Cortex of kidney (tissue), 1 donor: ENCODE measurements around the gene CMTM7.
"Not testable (repeated sequence)": the region's sequence is repeated elsewhere in the genome, so short reads cannot be mapped to it uniquely, and the experiment has no call there.

ENCODE experiments used
- DNase-seq: peaks from one replicate; lab custom pipeline; 2025; lab: John Stamatoyannopoulos, UW

The CMTM7 gene

DNA sequence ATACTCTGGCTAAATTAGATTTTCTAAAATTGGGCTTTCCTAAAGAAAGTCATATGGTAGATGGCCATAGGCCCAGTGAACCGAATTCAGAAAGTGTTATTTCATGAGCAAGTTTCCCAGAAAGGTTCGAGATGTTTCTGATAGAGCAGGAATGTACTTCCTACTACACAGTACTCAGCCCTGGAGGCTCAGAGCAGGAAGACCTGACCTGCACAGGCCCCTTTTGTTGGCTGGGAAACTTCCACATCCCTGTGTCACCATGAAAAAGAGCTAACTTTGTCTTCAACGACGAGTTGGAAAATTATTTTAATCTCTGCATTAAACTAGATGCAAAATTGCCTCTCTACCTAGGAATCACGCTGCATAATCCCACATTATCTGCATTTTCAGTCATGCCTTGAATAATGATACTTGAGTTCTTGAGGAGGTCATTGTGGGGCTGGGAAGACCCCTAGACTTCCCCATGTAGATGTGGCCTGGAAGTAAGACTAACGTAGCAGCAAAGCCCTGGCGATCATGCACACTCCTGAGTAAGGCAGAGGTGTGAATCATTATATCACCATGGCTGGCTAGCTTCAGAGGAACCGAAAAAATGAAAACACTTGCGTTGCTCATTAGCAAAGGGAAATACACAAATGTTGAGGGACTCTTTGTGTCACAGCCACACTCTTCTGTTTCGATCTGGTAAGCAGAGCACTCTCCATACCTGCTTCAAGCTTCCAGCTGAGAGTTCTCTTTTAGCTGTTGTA lies 47.1 kb downstream of the CMTM7 start:
- DNase-seq: no peak

- DNase-seq: not testable (repeated sequence)
Observed at GRCh38 chr3:32439421-32439820, 47.8 kb downstream of the CMTM7 start.

- DNase-seq: no peak
Observed at GRCh38 chr3:32440611-32441350, 49.1 kb downstream of the CMTM7 start.

- DNase-seq: no peak
Observed at GRCh38 chr3:32442766-32443165, 51.1 kb downstream of the CMTM7 start.

- no peak for DNase-seq
Observed at GRCh38 chr3:32443478-32443877, 51.8 kb downstream of the CMTM7 start.

GRCh38 chr3:32447865-32448400 lies 56.3 kb downstream of the CMTM7 start:
- DNase-seq: no peak

- no peak for DNase-seq
Observed at GRCh38 chr3:32448686-32449474, 57.2 kb downstream of the CMTM7 start.

DNA sequence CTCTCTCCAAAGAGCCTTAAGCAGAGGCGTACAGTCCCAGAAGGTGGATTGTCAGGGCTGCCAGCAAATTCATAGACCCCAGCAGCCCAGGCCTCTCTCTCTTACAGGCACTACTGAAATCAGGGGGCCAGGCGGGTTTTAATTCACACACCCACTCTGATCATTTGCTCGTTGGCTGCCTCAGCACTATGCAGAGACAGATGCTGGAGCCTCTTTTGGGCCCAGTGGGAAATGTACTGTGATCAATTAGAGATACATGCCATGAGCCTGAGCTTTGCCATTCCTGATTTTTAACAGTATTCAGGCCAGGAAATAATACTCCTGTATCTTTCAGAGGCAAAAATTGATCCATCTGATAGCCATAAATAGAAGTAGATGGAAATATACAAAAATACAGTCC lies 58.0 kb downstream of the CMTM7 start:
- DNase-seq: no peak

DNA sequence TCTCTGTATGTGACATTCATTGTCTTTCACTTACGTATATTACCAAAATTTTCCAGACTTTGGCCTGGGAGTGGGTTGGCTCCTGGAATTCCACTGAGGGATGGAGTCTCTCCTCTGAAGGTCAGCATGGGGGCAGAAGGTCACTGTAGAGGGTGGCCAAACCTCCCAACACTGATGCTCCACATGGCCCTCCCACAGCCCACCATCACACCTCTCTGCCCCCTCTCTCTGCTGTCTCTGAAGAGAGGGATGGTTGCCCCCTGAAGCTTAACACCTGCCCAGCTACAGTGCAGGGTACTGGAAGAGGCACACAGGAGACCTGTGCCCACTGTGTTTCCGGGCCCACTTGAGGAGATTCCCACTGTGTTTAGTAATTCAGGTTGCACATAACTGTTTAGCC lies 58.8 kb downstream of the CMTM7 start:
- DNase-seq: no peak

DNA sequence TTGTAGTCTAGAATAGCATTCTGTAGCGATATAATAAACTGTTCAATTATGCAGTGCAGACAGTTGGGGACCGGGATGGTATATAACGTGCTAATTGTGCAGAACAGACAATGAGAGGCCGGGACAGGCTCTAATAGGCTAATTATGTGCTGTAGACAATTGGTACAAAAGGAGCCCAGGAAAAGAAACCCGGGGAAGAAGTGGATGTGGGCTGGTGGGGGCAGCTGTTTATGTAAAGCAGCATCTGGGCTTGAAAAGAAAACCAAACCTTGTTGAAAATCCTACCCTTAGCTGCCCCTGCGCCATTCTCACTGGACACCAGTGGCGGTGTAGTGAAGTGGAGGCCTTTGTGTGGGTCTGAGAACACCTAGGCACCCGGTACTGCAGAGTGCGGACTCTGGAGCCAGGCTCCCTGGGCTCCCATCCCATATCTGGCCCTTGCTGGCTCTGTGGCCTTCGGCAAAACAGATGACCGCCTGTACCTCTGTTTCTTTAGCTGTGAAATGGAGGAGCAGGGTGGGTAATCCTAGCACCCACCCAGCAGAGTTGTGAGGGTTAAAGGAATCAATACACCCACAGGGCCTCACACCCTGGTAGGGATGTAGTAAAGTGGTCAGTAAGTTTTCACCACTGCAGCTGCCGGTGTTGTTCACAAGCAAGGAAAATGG lies 59.5 kb downstream of the CMTM7 start:
- DNase-seq: no peak

DNA sequence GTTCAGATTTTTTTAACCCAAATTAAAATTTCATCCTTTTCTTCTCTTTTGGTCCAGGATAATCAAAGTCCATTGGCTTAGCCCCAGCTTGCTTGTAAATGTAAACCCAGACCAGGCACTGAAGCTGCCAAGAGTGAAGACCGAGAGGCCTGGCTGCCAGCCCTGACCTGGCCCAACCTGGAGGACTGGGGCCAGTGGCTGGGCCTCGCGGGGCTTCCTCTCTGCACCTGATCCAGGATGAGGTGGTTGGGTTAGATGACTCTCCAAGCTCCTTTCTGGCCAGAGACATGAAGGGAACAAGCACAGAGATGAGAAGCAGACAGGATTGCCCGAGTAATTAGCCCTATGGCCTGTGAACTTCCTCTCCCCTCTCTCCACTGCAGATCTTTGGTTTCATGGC lies 60.4 kb downstream of the CMTM7 start:
- DNase-seq: no peak

- DNase-seq: no peak
Observed at GRCh38 chr3:32453346-32453745, 61.7 kb downstream of the CMTM7 start.

DNA sequence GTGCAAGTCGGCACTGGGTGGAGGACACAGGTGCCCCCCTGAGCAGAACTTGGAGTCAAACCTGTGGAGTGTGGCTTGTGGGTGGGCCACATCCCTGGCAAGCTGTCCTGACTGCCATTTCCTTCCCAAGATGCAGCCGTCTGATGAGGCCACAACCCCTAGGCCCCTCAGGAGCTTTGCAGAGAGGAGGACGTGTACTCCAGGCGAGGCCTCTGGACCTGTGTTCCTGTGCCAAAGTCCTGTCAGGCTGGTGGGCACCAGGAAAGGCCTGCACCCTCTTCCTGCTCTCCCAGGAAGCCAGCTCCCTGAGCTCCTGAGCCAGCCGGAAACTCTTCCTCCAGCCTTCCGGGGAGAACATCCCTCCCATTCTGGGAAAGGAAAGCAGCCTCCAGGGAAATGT lies 62.5 kb downstream of the CMTM7 start:
- DNase-seq: no peak

- DNase-seq: no peak
Observed at GRCh38 chr3:32454731-32455608, 63.3 kb downstream of the CMTM7 start.

DNA sequence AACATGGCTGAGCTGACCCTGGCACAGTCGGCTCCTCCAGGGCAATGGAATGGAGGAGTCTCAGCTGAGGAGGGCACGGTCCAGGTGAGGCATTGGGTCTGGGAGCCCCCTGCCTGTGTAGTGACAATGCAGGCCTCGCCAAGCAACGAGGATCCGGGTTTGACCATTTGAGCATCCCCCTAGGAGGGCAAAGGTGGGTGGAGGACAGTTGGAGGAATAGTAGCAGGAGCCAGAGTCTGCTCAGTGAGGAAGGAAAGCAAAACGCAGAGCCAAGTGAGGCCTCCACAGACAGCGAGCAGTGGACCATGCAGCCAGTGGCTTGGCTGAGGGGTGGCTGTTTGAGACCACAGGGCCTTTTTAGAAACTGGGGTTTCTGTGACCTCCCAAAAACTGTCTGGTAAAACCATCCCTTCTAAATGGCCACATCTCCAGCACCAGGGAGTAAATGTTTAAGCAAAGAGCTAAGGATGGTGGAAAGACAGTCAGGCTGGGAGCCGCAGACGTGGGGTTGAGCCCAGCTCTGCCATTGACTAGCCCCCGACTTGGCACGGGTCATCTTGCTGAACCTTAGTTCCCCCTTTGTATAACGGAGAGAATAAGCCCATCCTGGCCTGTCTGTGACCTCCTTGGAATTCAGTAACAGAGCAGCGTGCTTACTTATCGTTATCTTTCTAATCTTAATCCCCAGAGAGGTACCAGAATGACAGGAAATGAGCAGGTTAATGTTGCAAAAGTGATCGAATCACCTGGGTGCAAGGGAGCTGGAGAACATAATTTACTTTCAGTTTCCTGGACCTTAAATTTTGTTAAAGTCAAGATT lies 64.2 kb downstream of the CMTM7 start:
- DNase-seq: no peak

- no peak for DNase-seq
Observed at GRCh38 chr3:32456429-32457130, 64.9 kb downstream of the CMTM7 start.

DNA sequence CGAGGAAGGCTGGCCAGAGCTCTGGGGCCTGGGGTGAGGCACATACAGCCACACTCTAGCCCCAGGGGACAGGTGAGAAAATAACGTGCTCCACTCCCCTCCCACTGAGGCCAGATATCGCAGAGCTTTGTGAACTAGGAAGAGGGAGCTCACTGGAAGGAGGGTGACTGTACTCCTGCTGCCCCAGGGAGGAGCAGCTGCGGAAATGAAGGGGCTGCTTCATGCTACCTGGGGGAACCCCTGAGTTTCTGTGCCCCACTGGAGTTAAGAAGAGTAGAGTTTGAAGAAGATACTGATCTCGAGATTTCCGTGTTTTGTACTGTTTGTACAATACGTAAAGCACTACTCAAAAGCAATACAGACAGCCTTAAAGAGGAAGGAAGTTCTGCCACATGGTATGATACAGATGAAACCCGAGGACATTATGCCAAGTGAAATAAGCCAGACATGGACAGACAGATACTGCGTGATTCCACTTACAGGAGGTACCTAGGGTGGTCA lies 66.4 kb downstream of the CMTM7 start:
- no peak for DNase-seq

- no peak for DNase-seq
Observed at GRCh38 chr3:32459450-32459849, 67.8 kb downstream of the CMTM7 start.
